Endodermal cell (in vitro differentiated cells): ENCODE measurements around the gene KIF1A. TPM values are rescaled to one million over a fixed set of nuclear protein-coding genes. Genes with fewer than 3 reads are reported as not detected.
"Not testable (repeated sequence)": the region's sequence is repeated elsewhere in the genome, so short reads cannot be mapped to it uniquely, and the experiment has no call there.

Experiments
- DNase-seq: peaks from one replicate; pipeline ENCODE4 v3.0.0-alpha.2; 2017
- H3K27ac ChIP-seq: 2 replicates; pipeline ENCODE4 v1.5.1; 2013; ENCODE audit warnings: mild to moderate bottlenecking, low read depth, low read length, moderate library complexity
- H3K27me3 ChIP-seq: 2 replicates; pipeline ENCODE4 v1.6.1; 2013; ENCODE audit warnings: mild to moderate bottlenecking, low read length, moderate library complexity; ENCODE audit not compliant: insufficient read depth, control insufficient read depth, poor library complexity, severe bottlenecking
- H3K36me3 ChIP-seq: 2 replicates; pipeline ENCODE4 v1.7.0; 2013; ENCODE audit warnings: mild to moderate bottlenecking, low read length, moderate library complexity; ENCODE audit not compliant: control insufficient read depth, insufficient read depth
- H3K4me1 ChIP-seq: one replicate; pipeline ENCODE4 v1.7.0; 2013; ENCODE audit warnings: low read length; ENCODE audit not compliant: control insufficient read depth, insufficient read depth
- H3K4me3 ChIP-seq: 2 replicates; pipeline ENCODE4 v1.5.1; 2013; ENCODE audit warnings: mild to moderate bottlenecking, low read length, moderate library complexity
- H3K9ac ChIP-seq: 2 replicates; pipeline ENCODE4 v1.6.1; 2013; ENCODE audit warnings: mild to moderate bottlenecking, low read length, moderate library complexity; ENCODE audit not compliant: poor library complexity, severe bottlenecking; ENCODE audit errors: extremely low read depth
- H3K9me3 ChIP-seq: 2 replicates; pipeline ENCODE4 v1.6.1; 2013; ENCODE audit warnings: mild to moderate bottlenecking, low read length, moderate library complexity; ENCODE audit not compliant: control insufficient read depth
- H3K27ac Mint-ChIP-seq: 2 replicates; pipeline ENCODE4 v1.8.0; 2020; ENCODE audit warnings: mixed read lengths
- H3K27me3 Mint-ChIP-seq: 2 replicates; pipeline ENCODE4 v1.8.0; 2021; ENCODE audit warnings: mild to moderate bottlenecking, mixed read lengths; ENCODE audit not compliant: insufficient read depth
- H3K36me3 Mint-ChIP-seq: 2 replicates; pipeline ENCODE4 v1.8.0; 2020; ENCODE audit warnings: low read depth, mixed read lengths
- H3K4me1 Mint-ChIP-seq: 2 replicates; pipeline ENCODE4 v1.8.0; 2020; ENCODE audit warnings: mixed read lengths
- H3K4me3 Mint-ChIP-seq: 2 replicates; pipeline ENCODE4 v1.8.0; 2020; ENCODE audit warnings: mild to moderate bottlenecking, moderate library complexity, mixed read lengths
- H3K9me3 Mint-ChIP-seq: 2 replicates; pipeline ENCODE4 v1.8.0; 2020; ENCODE audit warnings: mild to moderate bottlenecking, mixed read lengths
- WGBS, 2 experiments: methylation state at CpG; one replicate each; pipeline versions ENCODE4 v1.1.5 to v1.1.7; 2013; ENCODE audit warnings: missing lambda C conversion rate in 2 of 2, mixed read lengths in 1 of 2; ENCODE audit not compliant: insufficient coverage in 1 of 2, insufficient read length in 1 of 2; 5-methylcytosine and 5-hydroxymethylcytosine counted together
- total RNA-seq, 2 donors: library from RNA; stranded (reverse); fragmentation: NEBNext Ultra II Directional in 1 of 2; extraction: Animal tissue kit (Norgen Biotek cat#: 25700) in 1 of 2; gene quantifications; 2 replicates in 1 of 2; 3 replicates in 1 of 2; pipeline ENCODE4 v1.2.1, GENCODE V29; 2021
- TF ChIP-seq, protein P1 (sequence below): fragments of 200-600 bp; sonication (generic); conservative IDR thresholded peaks from 2 replicates; pipeline ENCODE4 v1.5.0; 2021; ENCODE audit warnings: antibody characterized with exemption, mild to moderate bottlenecking

The KIF1A gene
- total RNA-seq, 2 donors from 2014 or later: 58.8 to 83.1 TPM

DNA sequence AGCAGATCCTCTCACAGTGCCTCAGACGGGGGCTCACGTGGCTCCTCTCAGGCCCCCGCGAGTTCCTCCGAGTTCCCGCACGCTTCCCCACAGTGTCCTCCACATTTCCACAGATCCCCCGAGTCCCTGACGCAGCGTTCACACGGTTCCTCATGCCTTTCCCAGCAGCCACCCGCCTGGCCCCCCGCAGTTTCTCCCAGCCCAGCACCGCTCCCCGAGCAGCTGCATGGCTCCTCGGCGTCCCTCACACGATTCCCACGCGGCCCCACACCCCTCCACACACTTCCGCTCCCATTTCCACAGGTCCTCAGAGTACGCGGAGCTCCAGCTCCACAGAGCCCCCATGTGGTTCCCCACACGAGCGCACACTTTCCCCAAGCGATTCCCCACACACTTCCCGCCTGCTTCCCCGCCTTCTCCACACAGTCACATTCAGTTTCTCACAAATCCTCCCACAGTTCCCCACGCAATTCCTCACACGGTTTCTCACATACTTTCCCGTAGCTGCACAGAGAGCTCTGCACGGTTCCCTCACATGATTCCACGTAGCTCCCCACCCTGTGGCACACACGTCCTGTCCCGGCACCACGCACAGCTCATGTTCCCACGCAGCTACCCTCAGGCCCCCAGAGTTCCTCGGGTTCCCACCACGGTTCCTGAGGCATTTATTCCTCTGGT is 39.9 kb downstream of the KIF1A start:
- Histone ChIP-seq H3K4me3 (no peak overlapping the region), H3K36me3 (no peaks in the 10 kb centered on the region), H3K27me3 (no peaks in the 10 kb centered on the region), H3K27ac (no peak overlapping the region), H3K9ac (no peak overlapping the region), H3K9me3 (no peaks in the 10 kb centered on the region), H3K4me1 (no peaks in the 10 kb centered on the region)
- Mint-ChIP-seq H3K27me3 (no peaks in the 10 kb centered on the region), H3K4me3 (no peak overlapping the region), H3K36me3 (no peaks in the 10 kb centered on the region), H3K4me1 (no peaks in the 10 kb centered on the region), H3K9me3 (no peaks in the 10 kb centered on the region), H3K27ac (no peak overlapping the region)
- 90 to 93% methylated on average over 32 to 39 of the region's 39 CpGs for WGBS, 2 experiments
- TF ChIP-seq, protein P1, sequence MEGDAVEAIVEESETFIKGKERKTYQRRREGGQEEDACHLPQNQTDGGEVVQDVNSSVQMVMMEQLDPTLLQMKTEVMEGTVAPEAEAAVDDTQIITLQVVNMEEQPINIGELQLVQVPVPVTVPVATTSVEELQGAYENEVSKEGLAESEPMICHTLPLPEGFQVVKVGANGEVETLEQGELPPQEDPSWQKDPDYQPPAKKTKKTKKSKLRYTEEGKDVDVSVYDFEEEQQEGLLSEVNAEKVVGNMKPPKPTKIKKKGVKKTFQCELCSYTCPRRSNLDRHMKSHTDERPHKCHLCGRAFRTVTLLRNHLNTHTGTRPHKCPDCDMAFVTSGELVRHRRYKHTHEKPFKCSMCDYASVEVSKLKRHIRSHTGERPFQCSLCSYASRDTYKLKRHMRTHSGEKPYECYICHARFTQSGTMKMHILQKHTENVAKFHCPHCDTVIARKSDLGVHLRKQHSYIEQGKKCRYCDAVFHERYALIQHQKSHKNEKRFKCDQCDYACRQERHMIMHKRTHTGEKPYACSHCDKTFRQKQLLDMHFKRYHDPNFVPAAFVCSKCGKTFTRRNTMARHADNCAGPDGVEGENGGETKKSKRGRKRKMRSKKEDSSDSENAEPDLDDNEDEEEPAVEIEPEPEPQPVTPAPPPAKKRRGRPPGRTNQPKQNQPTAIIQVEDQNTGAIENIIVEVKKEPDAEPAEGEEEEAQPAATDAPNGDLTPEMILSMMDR: peak; percentile 23
- DNase-seq: no peak

DNA sequence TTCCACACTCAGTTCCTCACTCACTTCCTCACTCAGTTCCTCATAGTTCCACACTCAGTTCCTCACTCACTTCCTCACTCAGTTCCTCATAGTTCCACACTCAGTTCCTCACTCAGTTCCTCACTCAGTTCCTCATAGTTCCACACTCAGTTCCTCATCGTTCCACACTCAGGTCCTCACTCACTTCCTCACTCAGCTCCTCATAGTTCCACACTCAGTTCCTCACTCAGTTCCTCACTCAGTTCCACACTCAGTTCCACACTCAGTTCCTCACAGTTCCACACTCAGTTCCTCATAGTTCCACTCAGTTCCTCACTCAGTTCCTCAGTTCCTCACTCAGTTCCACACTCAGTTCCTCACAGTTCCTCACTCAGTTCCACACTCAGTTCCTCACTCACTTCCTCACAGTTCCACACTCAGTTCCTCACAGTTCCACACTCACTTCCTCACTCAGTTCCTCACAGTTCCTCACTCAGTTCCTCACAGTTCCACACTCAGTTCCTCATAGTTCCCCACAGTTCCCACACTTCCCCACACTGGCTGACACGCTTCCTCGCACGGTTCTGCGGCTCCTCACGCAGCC is 40.7 kb downstream of the KIF1A start:
- not testable (repeated sequence) for DNase-seq, H3K9me3 ChIP-seq, H3K4me3 ChIP-seq, H3K4me1 ChIP-seq, H3K27ac Mint-ChIP-seq, H3K27me3 ChIP-seq, H3K4me1 Mint-ChIP-seq, H3K36me3 Mint-ChIP-seq, H3K36me3 ChIP-seq, H3K27ac ChIP-seq, H3K27me3 Mint-ChIP-seq, H3K9me3 Mint-ChIP-seq, H3K9ac ChIP-seq, H3K4me3 Mint-ChIP-seq
- WGBS, 2 experiments: 96% methylated on average over 5 to 6 of the region's 6 CpGs

DNA sequence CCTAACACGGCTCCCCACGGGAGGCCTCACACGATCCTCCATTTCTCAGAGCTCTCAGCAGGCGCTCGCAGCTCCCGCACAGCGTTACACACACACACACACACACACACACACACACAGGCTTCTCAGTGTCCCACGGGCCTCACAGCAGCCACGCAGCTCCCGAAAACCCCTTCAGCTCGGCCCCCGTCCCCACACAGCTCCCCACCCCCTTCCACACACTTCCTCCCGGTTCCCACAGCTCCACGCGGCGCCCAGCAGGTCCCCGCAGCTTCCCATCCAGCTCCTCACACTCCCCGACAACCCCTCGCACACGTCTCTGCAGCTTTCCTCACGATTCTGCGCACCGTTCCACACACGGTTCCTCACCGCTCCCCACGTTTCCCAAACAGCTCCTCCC is 41.6 kb downstream of the KIF1A start:
- Histone ChIP-seq H3K27me3 (no peaks in the 10 kb centered on the region), H3K9me3 (no peaks in the 10 kb centered on the region), H3K27ac (no peak overlapping the region), H3K36me3 (peaks cover 7% of the 10 kb centered on the region), H3K9ac (no peak overlapping the region), H3K4me1 (no peaks in the 10 kb centered on the region), H3K4me3 (no peak overlapping the region)
- TF ChIP-seq, protein P1: no peak
- DNase-seq: no peak
- Mint-ChIP-seq H3K9me3 (no peaks in the 10 kb centered on the region), H3K27me3 (no peaks in the 10 kb centered on the region), H3K4me1 (no peaks in the 10 kb centered on the region), H3K36me3 (no peaks in the 10 kb centered on the region), H3K4me3 (no peak overlapping the region), H3K27ac (no peak overlapping the region)
- 88 to 91% methylated on average over 13 to 26 of the region's 26 CpGs for WGBS, 2 experiments
